GM12892 (cell line): ENCODE data around the gene ECT2.
"Not testable (repeated sequence)": the region's sequence is repeated elsewhere in the genome, so short reads cannot be mapped to it uniquely, and the experiment has no call there.

Experiments used
- POLR2A ChIP-seq: IDR thresholded peaks from 2 replicates; pipeline ENCODE4 v1.6.1; 2011; ENCODE audit warnings: low read depth, low read length, control low read depth
- POLR2AphosphoS5 ChIP-seq: IDR thresholded peaks from 2 replicates; pipeline ENCODE4 v1.6.1; 2011; ENCODE audit warnings: low read depth, low read length, control low read depth
- TAF1 ChIP-seq: IDR thresholded peaks from 2 replicates; pipeline ENCODE4 v1.6.1; 2011; ENCODE audit warnings: low read depth, mild to moderate bottlenecking, control low read depth, low read length, borderline replicate concordance

- TF ChIP-seq POLR2A, POLR2AphosphoS5, TAF1: not testable (repeated sequence)
These were observed 76.7 kb downstream of the ECT2 start for GRCh38 chr3:172827231-172827630.
